Right lobe of liver (tissue), 6 donors: ENCODE data around the gene SCMH1. TPM values are rescaled to one million over a fixed set of nuclear protein-coding genes. Genes with fewer than 3 reads are reported as not detected.

Source experiments
- ATAC-seq, 4 donors: fragments of 200-7000 bp; cut with Tn5 transposase; one replicate each; pipeline ENCODE4 v1.9.1; 2020; ENCODE audit warnings: mild to moderate bottlenecking in 4 of 4, moderate library complexity in 4 of 4
- DNase-seq, 3 donors: peaks; one replicate each; pipeline ENCODE4 v3.0.0-alpha.2; 2020
- H3K27ac ChIP-seq, 3 donors: fragments of 200-600 bp; one replicate each; pipeline ENCODE4 v1.8.0; 2022
- H3K27me3 ChIP-seq, 2 donors: fragments of 200-600 bp; one replicate each; pipeline ENCODE4 v1.8.0; 2022
- H3K36me3 ChIP-seq, 4 donors: fragments of 200-600 bp; sonication (generic) in 1 of 4; one replicate each; pipeline versions ENCODE4 v1.5.1 to v1.8.0; 2017 to 2022; ENCODE audit warnings: control low read depth in 1 of 4
- H3K4me1 ChIP-seq, 4 donors: fragments of 200-600 bp; sonication (generic) in 1 of 4; one replicate each; pipeline versions ENCODE4 v1.5.1 to v1.8.0; 2017 to 2022; ENCODE audit warnings: control low read depth in 1 of 4
- H3K4me3 ChIP-seq, 3 donors: fragments of 200-600 bp; one replicate each; pipeline ENCODE4 v1.8.0; 2022
- H3K9me3 ChIP-seq, 4 donors: fragments of 200-600 bp; sonication (generic) in 1 of 4; one replicate each; pipeline versions ENCODE4 v1.5.1 to v1.8.0; 2017 to 2022; ENCODE audit warnings: control low read depth in 1 of 4
- POLR2A ChIP-seq: fragments of 450-650 bp; IDR thresholded peaks from one replicate; pipeline ENCODE4 v1.6.1; 2017; ENCODE audit warnings: antibody characterized with exemption, mild to moderate bottlenecking
- WGBS: methylation state at CpG from one replicate; pipeline ENCODE4 v1.1.6; 2018; ENCODE audit warnings: low coverage, low lambda C conversion rate; ENCODE audit not compliant: insufficient coverage; ENCODE audit errors: missing lambda C conversion rate; 5-methylcytosine and 5-hydroxymethylcytosine counted together
- intact Hi-C, 2 donors: fragments of 100-400 bp; cut with DNase I; formaldehyde crosslinking; loops; one replicate each; pipeline versions ENCODE4 v1.11.2 to v1.14.1; 2022
- total RNA-seq, 6 experiments: library from RNA; depleted of rRNA in 2 of 6; stranded (reverse); fragments of >200 nt in 2 of 6; fragmentation: NEBNext Ultra II Directional in 3 of 6; extraction: Animal tissue kit (Norgen Biotek cat#: 25700) in 3 of 6; gene quantifications; one replicate each; pipeline versions ENCODE4 v1.1.0 to v1.2.4, GENCODE V29; 2016 to 2023
- TF ChIP-seq, protein P1 (sequence below), 4 donors: fragments of 200-600 bp in 3 of 4; fragments of 450-650 bp in 1 of 4; IDR thresholded peaks; one replicate each; pipeline versions ENCODE4 v1.5.1 to v1.8.0; 2016 to 2022; ENCODE audit warnings: antibody characterized with exemption in 4 of 4, mild to moderate bottlenecking in 2 of 4
- donor health status: DM: no; HTN: yes; CAD: no.
- donor health status: DM: no; HTN: no; CAD: no.
- donor health status: DM: no; HTN: no; CAD: no.
- donor health status: DM: no; HTN: yes; CAD: no.
- donor health status: DM: no; HTN: yes; CAD: no.

SCMH1 gene
- total RNA-seq, 6 experiments from 2014 or later: 6.6 to 16.9 (median 13.1) TPM

DNA sequence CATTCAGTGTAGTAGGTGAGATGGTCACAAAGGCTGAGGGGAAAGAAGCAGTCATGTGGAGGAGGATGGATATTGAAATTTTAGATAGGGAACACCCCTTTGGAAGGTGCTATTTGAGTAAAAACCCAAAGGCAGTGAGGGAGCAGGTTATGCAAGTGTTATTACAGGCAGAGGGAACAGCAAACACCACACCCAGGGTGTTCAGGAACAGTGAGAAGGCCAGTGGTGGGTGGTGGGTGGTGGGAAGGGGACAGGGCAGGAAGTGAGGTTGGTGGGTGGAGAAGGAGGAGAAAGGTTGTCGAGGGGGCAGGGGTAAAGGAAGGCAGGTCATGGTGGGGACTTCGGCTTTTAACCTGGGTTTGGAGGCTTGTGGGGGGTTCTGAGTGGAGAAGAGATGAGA lies 39.2 kb upstream of the SCMH1 start:
- no peak overlapping the region for H3K27ac ChIP-seq
- no peaks in the 10 kb centered on the region for H3K27me3 ChIP-seq
- 17% methylated on average over 2 of the region's 2 CpGs for WGBS
- H3K9me3 ChIP-seq: no peaks in the 10 kb centered on the region
- no peaks in the 10 kb centered on the region for H3K4me1 ChIP-seq
- no peaks in the 10 kb centered on the region for H3K36me3 ChIP-seq
- TF ChIP-seq, protein P1, sequence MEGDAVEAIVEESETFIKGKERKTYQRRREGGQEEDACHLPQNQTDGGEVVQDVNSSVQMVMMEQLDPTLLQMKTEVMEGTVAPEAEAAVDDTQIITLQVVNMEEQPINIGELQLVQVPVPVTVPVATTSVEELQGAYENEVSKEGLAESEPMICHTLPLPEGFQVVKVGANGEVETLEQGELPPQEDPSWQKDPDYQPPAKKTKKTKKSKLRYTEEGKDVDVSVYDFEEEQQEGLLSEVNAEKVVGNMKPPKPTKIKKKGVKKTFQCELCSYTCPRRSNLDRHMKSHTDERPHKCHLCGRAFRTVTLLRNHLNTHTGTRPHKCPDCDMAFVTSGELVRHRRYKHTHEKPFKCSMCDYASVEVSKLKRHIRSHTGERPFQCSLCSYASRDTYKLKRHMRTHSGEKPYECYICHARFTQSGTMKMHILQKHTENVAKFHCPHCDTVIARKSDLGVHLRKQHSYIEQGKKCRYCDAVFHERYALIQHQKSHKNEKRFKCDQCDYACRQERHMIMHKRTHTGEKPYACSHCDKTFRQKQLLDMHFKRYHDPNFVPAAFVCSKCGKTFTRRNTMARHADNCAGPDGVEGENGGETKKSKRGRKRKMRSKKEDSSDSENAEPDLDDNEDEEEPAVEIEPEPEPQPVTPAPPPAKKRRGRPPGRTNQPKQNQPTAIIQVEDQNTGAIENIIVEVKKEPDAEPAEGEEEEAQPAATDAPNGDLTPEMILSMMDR (IDR thresholded peaks at IDR 0.05): no peak
- TF ChIP-seq POLR2A: no peak
- no peak for ATAC-seq
- DNase-seq: no peak
- intact Hi-C loops: loop anchor here in 1 of 2 donors (5.0 kb wide), 1 partner anchor 131 kb away; no protein-coding TSS in a partner anchor
- no peak overlapping the region for H3K4me3 ChIP-seq

DNA sequence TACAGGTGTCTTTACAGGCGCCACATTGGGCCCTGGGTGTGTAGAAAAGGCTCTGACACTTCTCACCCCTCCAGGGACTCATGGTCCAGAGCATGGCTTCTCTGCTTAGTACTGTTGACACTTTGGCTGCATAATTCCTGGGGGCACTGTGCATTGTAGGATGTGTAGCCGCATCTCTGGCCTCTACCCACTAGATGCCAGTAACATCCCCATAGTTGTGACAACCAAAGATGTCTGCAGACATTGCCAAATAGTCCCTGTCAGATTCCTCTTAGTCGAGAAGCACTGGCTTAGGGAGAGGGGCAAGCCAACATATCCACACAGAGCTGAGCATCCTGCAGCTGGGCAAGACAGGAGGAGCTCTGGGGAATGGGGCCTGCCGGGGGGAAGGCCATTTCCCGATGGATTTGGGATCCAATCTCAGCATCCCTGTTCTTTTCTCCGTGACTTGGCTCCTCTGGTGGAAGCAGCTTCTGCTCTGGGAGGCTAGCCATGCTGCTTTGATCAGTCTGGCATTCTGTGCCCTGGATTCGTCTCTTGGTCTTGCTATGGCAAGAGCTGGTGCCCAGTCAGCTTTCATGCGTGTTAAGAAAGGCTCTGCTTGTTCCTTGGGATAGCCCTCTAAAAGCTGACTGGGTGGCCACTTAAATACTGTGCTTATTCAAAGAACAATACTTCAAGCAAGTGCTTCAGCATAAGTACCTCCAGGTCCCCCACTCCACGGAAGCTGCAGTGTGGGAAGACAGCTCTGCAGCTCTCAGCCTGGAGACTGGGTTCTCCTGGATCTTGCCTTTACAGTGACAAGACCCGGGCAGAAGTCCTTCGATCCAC lies 38.3 kb upstream of the SCMH1 start:
- Histone ChIP-seq H3K27me3 (no peaks in the 10 kb centered on the region), H3K9me3 (no peaks in the 10 kb centered on the region), H3K36me3 (no peaks in the 10 kb centered on the region), H3K27ac (no peak overlapping the region), H3K4me3 (no peak overlapping the region), H3K4me1 (no peaks in the 10 kb centered on the region)
- DNase-seq (no peak), ATAC-seq (no peak)
- TF ChIP-seq, protein P1 (IDR thresholded peaks at IDR 0.05): no peak
- TF ChIP-seq POLR2A: no peak
- 65% methylated on average over 7 of the region's 11 CpGs for WGBS
- intact Hi-C loops: loop anchor here in 1 of 2 donors (5.0 kb wide), 1 partner anchor 132 kb away; no protein-coding TSS in a partner anchor

DNA sequence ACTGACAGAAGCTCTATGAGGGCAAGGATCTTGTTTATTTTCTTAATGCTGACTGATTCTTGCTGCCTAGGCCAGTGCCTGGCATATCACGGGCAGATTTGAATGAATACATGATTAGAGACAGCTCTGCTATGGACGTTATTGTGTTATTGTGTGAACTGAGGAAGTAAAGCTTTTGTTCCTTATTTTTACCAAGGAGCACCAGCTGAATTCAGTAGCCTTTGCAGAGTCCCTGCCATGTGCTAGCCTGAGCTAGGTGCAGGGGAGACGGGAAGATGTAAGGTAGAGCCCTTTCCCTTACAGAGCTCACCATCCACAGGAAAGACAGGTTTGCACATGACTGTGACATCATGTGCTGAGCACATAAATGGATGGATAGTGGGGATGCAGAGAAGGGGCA lies 36.0 kb upstream of the SCMH1 start:
- Histone ChIP-seq H3K9me3 (no peaks in the 10 kb centered on the region), H3K4me1 (no peaks in the 10 kb centered on the region), H3K27me3 (no peaks in the 10 kb centered on the region), H3K27ac (no peak overlapping the region), H3K4me3 (no peak overlapping the region), H3K36me3 (no peaks in the 10 kb centered on the region)
- 61% methylated on average over 3 of the region's 3 CpGs for whole genome bisulfite sequencing
- no peak for TF ChIP-seq POLR2A
- TF ChIP-seq, protein P1 (IDR thresholded peaks at IDR 0.05): no peak
- DNase-seq (no peak), ATAC-seq (no peak)
- intact Hi-C loops: no loop called here

DNA sequence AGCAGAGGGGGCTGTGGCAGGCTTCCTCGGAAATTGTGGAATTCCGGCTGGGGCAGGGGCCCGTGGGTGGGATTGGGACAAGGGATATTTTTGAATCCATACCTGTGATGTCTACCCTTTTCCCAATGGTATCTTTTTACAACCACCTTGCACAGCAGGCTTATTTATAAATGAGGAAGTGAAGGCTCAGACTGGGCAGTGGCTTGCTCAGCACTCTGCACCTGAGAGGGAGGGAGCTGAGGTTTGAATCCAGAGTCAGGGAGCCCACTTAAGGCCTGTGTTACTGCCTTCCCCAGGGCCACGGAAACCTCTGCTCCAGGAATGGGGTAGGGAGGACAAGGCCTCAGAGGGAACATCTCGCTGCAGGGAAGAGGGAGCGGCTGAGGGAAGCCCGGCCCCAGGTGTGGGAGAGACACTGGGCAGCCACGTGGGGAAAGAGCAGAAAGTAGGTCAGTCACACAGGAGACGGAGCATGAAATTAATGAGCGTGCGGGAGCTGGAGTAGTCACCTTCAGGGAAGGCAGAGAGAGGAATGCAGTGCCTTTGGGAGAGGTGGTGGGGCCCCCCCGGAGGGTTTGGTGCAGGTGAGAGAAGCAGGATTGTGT lies 35.4 kb upstream of the SCMH1 start:
- intact Hi-C loops: no loop called here
- no peaks in the 10 kb centered on the region for H3K36me3 ChIP-seq
- 59% methylated on average over 9 of the region's 12 CpGs for WGBS
- H3K27ac ChIP-seq: no peak overlapping the region
- H3K4me3 ChIP-seq: no peak overlapping the region
- ATAC-seq (no peak), DNase-seq (no peak)
- TF ChIP-seq, protein P1 (IDR thresholded peaks at IDR 0.05): no peak
- TF ChIP-seq POLR2A: no peak
- no peaks in the 10 kb centered on the region for H3K9me3 ChIP-seq
- H3K27me3 ChIP-seq: no peaks in the 10 kb centered on the region
- no peaks in the 10 kb centered on the region for H3K4me1 ChIP-seq
